NCI-H2107 treated with DMSO at 0.1 percent for 48 hours (cell line): Measurements from ENCODE around the gene DVL2.
"Not testable (repeated sequence)": the region's sequence is repeated elsewhere in the genome, so short reads cannot be mapped to it uniquely, and the experiment has no call there.

Source experiments
- DNase-seq: peaks from one replicate; lab custom pipeline; 2025; ENCODE audit not compliant: unreplicated experiment; lab: John Stamatoyannopoulos, UW

DVL2 gene

DNA sequence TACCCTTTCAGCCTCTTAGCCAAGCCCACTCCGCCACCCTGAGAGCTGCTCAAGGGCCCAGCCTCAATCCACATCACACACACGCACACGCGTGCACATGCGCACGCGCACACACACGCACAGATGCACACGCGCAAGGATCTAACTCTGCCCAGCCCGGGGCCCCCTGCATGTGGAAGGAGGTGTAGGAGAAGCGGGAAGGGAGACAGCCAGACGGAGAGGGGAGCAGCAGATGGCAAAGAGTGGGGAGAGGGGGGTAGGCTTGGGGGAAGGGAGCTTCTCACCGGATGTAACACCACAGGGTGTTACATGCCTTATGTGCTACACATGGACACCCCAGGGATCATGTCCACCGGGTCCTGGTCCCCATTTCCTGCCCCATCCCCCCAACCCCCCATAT lies 30.0 kb downstream of the DVL2 start:
- DNase-seq: no peak

DNA sequence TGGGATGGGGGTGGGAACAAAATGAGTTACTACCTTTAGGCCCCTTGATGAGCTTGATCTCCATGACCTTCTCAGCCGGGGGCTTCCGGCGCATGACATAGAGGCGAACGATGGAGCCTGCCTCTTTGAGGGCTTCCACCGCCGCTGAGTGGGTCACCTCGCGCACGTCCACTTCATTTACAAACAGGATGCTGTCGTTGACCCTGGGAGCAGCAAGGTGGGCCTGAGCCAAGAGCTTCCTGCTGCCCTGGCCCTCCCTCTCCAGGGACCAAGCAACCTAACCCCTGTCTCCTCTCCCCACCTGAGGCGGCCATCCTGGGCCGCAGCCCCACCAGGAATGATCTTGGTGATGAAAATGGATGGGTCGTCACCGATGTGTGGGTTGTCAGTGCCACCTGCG lies 30.9 kb downstream of the DVL2 start:
- DNase-seq: no peak

GRCh38 chr17:7196651-7197401 lies 37.5 kb downstream of the DVL2 start:
- no peak for DNase-seq

DNA sequence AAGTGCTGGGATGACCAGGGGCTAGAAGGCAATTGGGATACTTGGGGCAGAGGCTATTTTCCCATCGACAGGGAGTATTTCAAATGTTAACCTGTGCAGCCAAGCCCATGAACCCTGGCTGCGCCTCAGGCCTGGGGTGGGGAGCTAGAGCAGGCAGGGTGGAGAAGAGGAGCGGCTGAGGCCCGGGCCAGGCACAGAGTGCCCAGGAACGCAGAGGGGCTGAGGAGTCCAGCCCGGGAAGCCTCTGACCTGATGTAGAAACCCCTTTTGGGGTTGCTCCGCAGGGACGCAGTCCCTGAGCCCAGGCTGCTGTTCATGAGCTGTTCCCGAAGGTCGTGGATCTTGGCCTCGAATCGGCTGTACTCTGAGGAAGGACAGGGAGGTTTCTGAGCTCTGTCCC lies 38.3 kb downstream of the DVL2 start:
- DNase-seq: no peak

DNA sequence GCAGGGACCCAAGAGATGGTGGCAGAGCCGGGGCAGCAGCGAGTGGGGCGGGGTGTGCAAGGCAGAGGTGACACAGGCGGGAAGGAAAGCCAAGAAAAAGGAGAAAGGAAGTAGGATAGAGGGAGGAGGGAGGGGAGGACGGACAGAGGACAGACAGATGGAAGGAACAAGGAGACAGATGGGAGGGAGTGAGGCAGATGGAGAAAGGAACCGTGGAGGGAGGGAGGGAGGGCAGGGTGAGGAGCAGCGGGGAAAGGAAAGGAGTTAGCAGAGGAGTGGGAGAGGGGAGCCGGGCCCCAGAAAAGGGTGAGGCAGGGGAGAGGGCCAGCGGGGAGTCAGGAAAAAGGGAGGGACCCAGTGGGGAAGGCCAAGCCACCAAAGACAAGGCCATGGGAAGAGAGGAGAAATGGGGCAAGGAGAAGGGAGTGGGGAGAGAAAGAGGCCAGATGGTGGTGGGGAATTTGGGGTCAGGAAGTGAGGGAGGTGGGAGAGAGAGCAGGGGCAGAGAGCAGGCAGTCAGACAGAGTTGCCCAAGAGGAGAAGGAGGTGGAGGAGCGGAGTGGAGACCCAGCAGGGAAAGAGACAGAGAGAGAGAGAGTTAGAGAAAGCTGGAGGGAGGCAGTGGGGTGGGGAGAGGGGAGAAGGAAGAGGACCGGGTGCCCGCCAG lies 41.9 kb downstream of the DVL2 start:
- no peak for DNase-seq

DNA sequence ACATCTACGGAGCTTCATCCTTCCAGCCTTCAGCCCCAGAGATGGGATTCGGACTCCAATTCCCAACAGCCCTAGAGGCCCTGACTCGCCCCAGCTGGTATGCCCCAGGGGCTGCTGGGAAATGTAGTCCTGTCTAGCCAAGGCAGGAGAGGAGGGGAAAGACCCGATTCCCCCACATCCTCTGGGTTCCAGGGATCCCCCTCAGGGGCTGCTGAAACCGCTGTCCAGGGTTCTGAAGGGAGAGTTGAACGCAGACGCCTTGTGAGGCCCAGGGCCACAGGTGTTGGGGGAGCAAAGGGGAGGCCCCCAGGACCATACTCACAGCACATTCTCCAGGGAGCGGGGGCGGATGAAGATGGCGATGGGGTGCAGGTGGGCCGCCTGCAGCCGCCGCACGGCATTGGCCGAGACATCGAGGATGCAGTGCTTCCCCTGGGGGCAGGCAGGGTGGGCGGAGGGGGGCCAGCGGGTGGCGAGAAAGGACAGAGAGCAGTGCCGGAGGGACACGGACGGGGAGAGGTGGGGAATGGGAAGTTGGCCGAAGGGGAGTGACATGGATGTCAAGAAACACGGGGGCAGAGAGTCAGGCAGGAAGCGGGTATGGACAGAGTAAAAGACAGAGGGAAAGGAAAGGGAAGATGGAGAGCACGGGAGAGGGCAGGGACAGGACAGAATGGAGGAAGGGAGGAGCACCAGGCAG lies 42.6 kb downstream of the DVL2 start:
- DNase-seq: no peak

- no peak for DNase-seq
Measured at GRCh38 chr17:7191069-7191468, 43.2 kb downstream of the DVL2 start.

- DNase-seq: no peak
Measured at GRCh38 chr17:7190276-7190917, 43.9 kb downstream of the DVL2 start.

DNA sequence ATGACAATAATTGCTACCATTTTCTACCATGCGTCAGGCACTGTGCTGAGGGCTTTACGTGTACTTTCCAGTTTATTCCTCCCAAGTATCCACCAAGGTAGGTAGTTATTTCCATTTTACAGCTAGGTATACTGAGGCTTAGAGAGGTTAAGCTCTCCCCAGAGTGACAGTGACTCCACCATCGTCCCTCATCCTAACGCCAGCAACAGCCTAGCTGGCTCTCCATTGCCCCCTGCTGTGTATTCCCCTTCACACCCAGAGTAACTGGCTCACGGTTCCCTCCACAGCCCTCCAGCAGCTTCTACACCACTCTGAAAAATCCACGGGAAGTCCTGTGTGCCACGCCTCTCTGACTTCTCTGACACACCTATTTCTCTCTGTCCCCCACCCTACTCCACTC lies 48.1 kb downstream of the DVL2 start:
- DNase-seq: no peak

DNA sequence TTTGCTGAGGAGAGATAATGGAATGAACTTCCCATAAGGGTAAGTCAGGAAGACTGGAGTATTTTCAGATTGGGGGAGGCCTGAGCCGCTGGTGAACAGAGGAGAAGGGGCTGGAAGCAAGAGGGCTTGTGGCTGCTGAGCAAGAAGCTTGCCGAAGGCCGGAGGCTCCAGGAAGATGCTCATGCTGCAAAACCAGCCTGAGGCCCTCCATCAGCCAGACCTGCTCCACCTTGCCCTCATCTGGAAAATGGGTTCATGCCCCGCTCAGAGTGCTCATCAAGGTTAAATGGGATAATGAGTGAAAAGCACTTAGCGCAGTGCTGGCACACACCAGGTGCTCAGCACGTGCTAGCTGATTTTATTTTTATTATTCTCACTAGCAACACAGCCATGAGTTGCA lies 49.7 kb downstream of the DVL2 start:
- no peak for DNase-seq

DNA sequence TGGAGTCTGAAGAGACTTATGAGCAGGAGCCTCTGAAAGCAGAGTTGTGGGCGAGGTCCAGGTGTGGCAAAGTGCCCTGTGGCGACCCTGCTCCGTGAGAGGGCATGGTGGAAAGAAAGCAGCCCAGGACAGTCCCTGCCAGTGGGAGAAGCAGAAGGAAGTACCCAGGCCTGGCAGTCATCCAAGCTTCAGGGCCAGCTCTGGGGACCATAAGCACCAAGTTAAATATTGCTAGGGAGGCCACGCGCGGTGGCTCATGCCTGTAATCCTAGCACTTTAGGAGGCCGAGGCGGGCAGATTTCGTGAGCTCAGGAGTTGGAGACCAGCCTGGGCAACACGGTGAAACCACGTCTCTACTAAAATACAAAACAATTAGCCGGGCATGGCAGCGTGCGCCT lies 50.2 kb downstream of the DVL2 start:
- peak; percentile 17 for DNase-seq

DNA sequence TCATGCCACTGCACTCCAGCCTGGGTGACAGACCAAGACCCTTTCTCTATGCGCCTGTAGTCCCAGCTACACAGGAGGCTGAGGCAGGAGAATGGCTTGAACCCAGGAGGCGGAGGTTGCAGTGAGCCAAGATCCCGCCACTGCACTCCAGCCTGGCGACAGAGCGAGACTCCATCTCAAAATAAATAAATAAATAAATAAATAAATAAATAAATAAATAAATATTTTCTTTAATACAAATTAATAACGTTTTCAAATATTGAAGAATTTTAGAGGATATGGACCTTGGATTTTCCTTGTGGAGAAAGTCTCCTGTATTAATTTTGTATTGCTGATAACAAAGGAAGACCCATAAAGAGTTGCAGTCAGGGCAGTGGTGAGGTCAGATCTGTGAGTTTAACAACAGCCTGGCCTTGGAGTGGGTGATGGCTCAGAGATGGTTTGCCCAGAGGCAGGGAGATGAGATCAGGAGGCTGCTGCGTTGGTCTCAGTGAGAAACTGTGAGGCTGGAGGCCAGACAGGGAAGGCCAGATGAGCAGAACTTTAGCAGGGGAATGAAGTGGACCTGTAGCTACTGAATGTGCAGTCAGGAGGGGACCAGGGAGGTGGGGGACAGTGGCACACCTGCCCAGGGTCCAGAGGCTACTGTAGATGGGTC lies 50.8 kb downstream of the DVL2 start:
- no peak for DNase-seq

GRCh38 chr17:7182101-7182500 lies 52.2 kb downstream of the DVL2 start:
- DNase-seq: not testable (repeated sequence)

DNA sequence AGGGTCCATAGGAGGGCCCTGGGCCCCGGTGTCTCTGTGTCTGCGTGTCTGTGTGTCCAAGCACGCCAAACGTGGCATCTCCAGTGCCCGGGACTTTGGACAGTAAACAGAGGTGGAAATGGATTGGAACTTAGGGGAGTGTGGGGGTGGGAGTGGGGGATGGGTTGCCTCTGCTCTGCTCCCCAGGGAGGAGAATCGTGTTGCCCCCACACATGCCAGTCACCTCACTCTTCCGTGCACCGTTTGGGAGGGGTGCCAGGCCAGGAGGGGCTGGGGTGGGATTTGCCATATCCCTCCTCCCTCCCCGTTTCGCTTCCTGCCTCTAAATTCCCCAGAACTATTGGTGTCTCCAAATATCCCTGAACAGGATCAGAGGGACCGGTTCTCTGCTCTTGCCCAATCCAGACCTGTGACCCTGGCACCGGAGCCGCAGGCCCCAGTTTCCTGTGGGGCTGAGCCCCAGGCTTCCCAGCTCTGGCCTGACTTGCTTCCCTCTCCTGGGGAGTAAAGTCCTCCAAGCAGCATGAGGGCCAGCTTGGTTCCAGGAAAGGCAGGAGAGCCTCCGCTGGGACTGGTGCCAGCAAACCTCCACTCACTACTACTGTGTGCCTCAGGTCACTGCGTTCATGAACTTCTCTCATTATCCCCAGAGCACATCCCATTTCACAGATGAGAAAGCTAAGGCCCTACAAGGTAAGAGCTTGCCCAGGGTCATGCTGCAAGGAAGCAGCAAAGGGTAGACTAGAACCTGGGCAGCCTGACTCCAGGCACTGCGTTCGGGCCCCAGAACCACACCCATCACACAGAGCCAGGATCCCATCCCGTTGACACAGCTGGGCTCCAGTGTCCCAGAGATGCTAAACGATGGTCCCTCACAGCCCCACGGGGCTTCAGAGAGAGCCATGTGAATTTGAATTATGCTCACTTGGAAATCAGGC lies 54.7 kb downstream of the DVL2 start, which contains the start of gene ASGR1:
TSS of gene ASGR1 (minus strand) at position 54 of the 938 bp plus-strand sequence. CDS start 807 bp downstream, outside the sequence.
- DNase-seq: no peak

DNA sequence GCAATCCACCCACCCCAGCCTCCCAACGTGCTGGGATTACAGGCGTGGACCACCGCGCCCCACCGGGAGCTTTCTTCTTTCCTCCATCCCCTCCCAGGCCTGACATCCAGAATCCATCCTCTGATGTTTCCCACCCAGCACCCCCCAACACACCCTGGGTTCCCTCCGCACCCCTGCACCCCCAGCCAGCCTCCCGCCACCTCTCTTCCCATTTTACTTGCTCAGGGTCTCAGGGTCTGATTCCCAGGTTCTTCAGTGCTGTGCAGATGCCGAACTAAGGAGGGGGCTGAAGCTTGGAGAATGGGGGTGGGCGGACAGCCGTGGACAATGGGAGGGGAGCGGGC lies 55.4 kb downstream of the DVL2 start:
- no peak for DNase-seq

GRCh38 chr17:7177954-7178477 lies 56.3 kb downstream of the DVL2 start:
- peak; percentile 6 for DNase-seq

DNA sequence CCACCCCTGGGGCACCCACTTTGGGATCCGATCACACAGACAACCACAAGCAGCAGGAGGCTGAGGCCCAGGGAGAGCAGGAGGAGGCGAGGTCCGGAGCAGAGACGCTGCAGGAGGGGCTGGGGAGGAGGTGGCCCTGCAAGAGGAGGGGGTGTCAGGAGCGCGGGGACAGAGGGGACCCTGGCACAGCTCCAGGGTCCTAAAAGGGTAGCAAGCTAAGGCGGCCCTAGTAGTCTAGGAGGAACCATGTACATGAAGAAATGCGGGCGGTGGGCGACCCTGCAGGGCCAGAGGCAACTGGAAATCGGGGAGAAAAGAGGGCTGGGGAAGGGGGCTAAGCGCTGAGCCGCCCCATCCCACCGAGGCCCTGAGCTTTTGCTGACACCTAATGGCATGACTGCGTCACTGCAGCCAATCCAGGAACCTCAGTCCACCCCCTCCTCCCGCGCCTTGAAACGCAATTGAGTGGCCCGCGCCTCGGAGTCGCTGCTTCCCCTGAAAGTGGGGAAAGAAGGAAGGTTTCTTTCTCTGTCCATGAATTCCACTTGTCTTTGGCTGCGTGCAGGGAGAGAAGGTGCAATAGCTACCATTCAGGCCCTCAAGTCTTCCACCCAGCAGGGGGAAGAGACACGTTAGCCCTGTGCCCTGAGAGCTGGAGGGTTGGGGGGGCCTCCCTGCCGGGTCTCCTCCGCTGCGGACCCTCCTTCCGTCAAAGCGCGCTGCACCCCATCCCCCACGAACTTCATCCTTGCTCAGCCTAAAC lies 56.9 kb downstream of the DVL2 start:
- peak; percentile 39 for DNase-seq

DNA sequence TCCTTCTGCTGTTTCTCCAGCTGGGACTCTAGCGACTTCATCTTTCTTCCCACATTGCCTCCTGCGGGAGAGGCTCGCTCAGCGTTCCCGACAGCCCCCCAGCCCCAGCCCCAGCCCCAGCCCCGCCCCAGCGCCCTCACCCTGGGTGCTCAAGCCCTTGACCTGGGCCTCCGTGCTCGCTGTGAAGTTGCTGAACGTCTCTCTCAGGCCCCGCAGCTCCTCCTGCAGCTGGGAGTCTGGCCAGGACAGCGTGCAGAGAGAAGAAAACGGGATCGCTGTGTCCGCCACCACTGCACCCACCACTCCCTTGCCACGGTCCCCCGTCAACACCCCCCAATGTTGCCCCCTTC lies 57.5 kb downstream of the DVL2 start:
- DNase-seq: no peak
